B cell (primary cell): ENCODE results near the gene LSM7. TPM values are rescaled to one million over a fixed set of nuclear protein-coding genes. Genes with fewer than 3 reads are reported as not detected.
A peak's percentile ranks its signal among the peaks of the same experiment; 100 is the strongest.

Experiments
- ATAC-seq: fragments of 200-7000 bp; cut with Tn5 transposase; one replicate; pipeline ENCODE4 v1.10.0; 2021; ENCODE audit warnings: low read depth, mild to moderate bottlenecking, moderate number of reproducible peaks, moderate library complexity
- CTCF ChIA-PET: fragments of 350-600 bp; sonication (Branson Sonifier 250); formaldehyde crosslinking; loops from one replicate; lab custom pipeline; 2021; ENCODE audit warnings: antibody characterized with exemption, inconsistent platforms; lab: Charles Lee
- POLR2A ChIA-PET: fragments of 350-600 bp; sonication (Branson Sonifier 250); formaldehyde crosslinking; loops from one replicate; lab custom pipeline; 2021; ENCODE audit warnings: antibody characterized with exemption; lab: Charles Lee
- DNase-seq: peaks from one replicate; pipeline ENCODE4 v3.0.0; 2013
- H2AFZ ChIP-seq: 2 replicates; pipeline ENCODE4 v1.6.1; 2012; ENCODE audit warnings: mild to moderate bottlenecking, low read depth, low read length; ENCODE audit not compliant: insufficient read depth, poor library complexity, severe bottlenecking
- H3K27ac ChIP-seq, 2 donors: 1 replicate in 1 of 2; 2 replicates in 1 of 2; pipeline ENCODE4 v1.5.1; 2012 to 2013; ENCODE audit warnings: low read length in 2 of 2, mild to moderate bottlenecking in 2 of 2, moderate library complexity in 1 of 2
- H3K27me3 ChIP-seq, 4 experiments: fragments of 200-600 bp in 1 of 4; sonication (generic) in 1 of 4; replicated peaks in 1 of 4; 1 replicate in 2 of 4; 2 replicates in 2 of 4; pipeline versions ENCODE4 v1.6.1 to v1.7.0; 2013 to 2016; ENCODE audit warnings: low read length in 3 of 4, mild to moderate bottlenecking in 2 of 4, mixed read lengths in 1 of 4, moderate library complexity in 1 of 4; ENCODE audit not compliant: insufficient read depth in 4 of 4, control insufficient read depth in 3 of 4; ENCODE audit errors: control extremely low read depth in 1 of 4
- H3K36me3 ChIP-seq, 2 experiments: replicated peaks in 1 of 2; 1 replicate in 1 of 2; 2 replicates in 1 of 2; pipeline versions ENCODE4 v1.6.1 to v1.7.1; 2013; ENCODE audit warnings: low read length in 1 of 2; ENCODE audit not compliant: insufficient read depth in 2 of 2, control insufficient read depth in 1 of 2; ENCODE audit errors: control extremely low read depth in 1 of 2, extremely low read depth in 1 of 2
- H3K4me1 ChIP-seq, 2 donors: fragments of 200-600 bp in 1 of 2; sonication (generic) in 1 of 2; 1 replicate in 1 of 2; 2 replicates in 1 of 2; pipeline versions ENCODE4 v1.5.1 to v1.6.1; 2013 to 2017; ENCODE audit warnings: low read length in 2 of 2; ENCODE audit not compliant: control insufficient read depth in 2 of 2, insufficient read depth in 2 of 2
- H3K4me2 ChIP-seq: replicated peaks from 2 replicates; pipeline ENCODE3; 2012; ENCODE audit warnings: mild to moderate bottlenecking, low read depth, low read length; ENCODE audit not compliant: poor library complexity, severe bottlenecking
- H3K4me3 ChIP-seq, 5 experiments: fragments of 200-600 bp in 1 of 5; sonication (generic) in 1 of 5; 1 replicate in 3 of 5; 2 replicates in 2 of 5; pipeline versions ENCODE4 v1.5.1 to v1.7.0; 2011 to 2016; ENCODE audit warnings: low read length in 4 of 5, mild to moderate bottlenecking in 4 of 5, low read depth in 2 of 5, control low read depth in 1 of 5, moderate library complexity in 1 of 5; ENCODE audit not compliant: insufficient read depth in 1 of 5; ENCODE audit errors: control extremely low read depth in 1 of 5, extremely low read depth in 1 of 5
- H3K79me2 ChIP-seq: fragments of 200-600 bp; sonication (generic); one replicate; pipeline ENCODE4 v1.6.0; 2016; ENCODE audit warnings: low read length; ENCODE audit not compliant: control insufficient read depth, insufficient read depth
- H3K9ac ChIP-seq: fragments of 200-600 bp; sonication (generic); 2 replicates; pipeline ENCODE4 v1.6.1; 2017; ENCODE audit warnings: mild to moderate bottlenecking, low read length, moderate library complexity
- H3K9me3 ChIP-seq, 3 donors: one replicate each; pipeline versions ENCODE4 v1.6.1 to v1.7.1; 2013; ENCODE audit warnings: low read length in 2 of 3; ENCODE audit not compliant: control insufficient read depth in 2 of 3, insufficient read depth in 1 of 3; ENCODE audit errors: control extremely low read depth in 1 of 3
- H4K20me1 ChIP-seq: 2 replicates; pipeline ENCODE4 v1.6.0; 2012; ENCODE audit warnings: mild to moderate bottlenecking, low read length; ENCODE audit not compliant: insufficient read depth, control insufficient read depth, poor library complexity, severe bottlenecking
- H3K27ac Mint-ChIP-seq: one replicate; pipeline ENCODE4 v1.8.0; 2021; ENCODE audit warnings: mixed read lengths
- H3K27me3 Mint-ChIP-seq: one replicate; pipeline ENCODE4 v1.8.0; 2021; ENCODE audit warnings: mixed read lengths
- H3K4me1 Mint-ChIP-seq: one replicate; pipeline ENCODE4 v1.8.0; 2021; ENCODE audit warnings: mixed read lengths
- H3K4me3 Mint-ChIP-seq: one replicate; pipeline ENCODE4 v1.8.0; 2021; ENCODE audit warnings: mixed read lengths
- H3K9me3 Mint-ChIP-seq: one replicate; pipeline ENCODE4 v1.8.0; 2022; ENCODE audit warnings: mixed read lengths; ENCODE audit not compliant: insufficient read depth
- EZH2 ChIP-seq: IDR thresholded peaks from 2 replicates; pipeline ENCODE4 v1.6.1; 2012; ENCODE audit warnings: borderline replicate concordance, low read depth, mild to moderate bottlenecking, moderate library complexity, low read length; ENCODE audit not compliant: insufficient read depth, poor library complexity, severe bottlenecking
- WGBS: methylation state at CpG from one replicate; pipeline ENCODE4 v1.1.5; 2013; ENCODE audit warnings: missing lambda C conversion rate; ENCODE audit not compliant: insufficient coverage; 5-methylcytosine and 5-hydroxymethylcytosine counted together
- intact Hi-C: fragments of 100-400 bp; cut with micrococcal nuclease; formaldehyde crosslinking; loops from one replicate; pipeline ENCODE4 v1.10.0; 2022
- polyA plus RNA-seq: library from polyadenylated mRNA; depleted of rRNA; stranded (reverse); fragments of >200 nt; gene quantifications from 2 replicates; pipeline ENCODE4 v1.2.3, GENCODE V29; 2012
- total RNA-seq, 2 donors: library from RNA; stranded (reverse); fragments of 120-200 nt in 1 of 2; gene quantifications; 1 replicate in 1 of 2; 2 replicates in 1 of 2; pipeline versions ENCODE4 v1.2.3 to v1.2.4, GENCODE V29; 2013 to 2022
- TF ChIP-seq, protein P1 (sequence below): fragments of 200-600 bp; IDR thresholded peaks from one replicate; pipeline ENCODE4 v1.8.0; 2022; ENCODE audit warnings: antibody characterized with exemption, mild to moderate bottlenecking

Gene LSM7
- total and polyA plus RNA-seq, 2 donors (not counting 1 experiment from before 2014, with no cell fraction given): 201 to 820 TPM

DNA sequence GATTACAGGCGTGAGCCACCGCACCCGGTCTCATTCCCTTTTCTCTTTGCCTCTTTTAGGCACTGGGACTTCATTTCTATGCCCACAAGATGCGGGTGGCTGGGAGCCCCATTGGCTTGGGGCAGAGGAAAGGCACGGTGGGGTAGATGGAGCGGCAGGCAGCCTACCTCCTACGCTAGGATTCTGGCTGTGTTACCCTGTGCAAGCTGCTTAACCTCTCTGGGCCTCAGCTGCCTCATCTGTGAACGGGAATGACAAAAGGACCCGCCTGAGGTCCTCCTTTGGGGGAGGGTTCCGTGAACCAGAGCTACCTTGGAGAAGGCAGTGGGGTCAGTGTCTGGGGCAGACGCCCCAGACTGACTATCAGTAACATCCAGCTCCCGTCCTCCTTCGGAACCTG lies 11.1 kb downstream of the LSM7 start:
- H3K4me1 Mint-ChIP-seq: peaks cover 51% of the 10 kb centered on the region

More for the DNA sequence above, 11.1 kb downstream of the LSM7 start:
- Histone ChIP-seq H3K4me3 (no peak overlapping the region), H3K4me2 (no peak overlapping the region), H2AFZ (no peak overlapping the region), H3K36me3 (peaks cover 0 to 16% of the 10 kb centered on the region in 2 experiments), H3K9me3 (peaks cover 3 to 20% (median 8%) of the 10 kb centered on the region in 3 donors), H3K79me2 (peaks cover 8% of the 10 kb centered on the region), H3K27ac (no peak overlapping the region), H3K9ac (no peak overlapping the region), H3K4me1 (peaks cover 44 to 53% of the 10 kb centered on the region in 2 donors), H3K27me3 (peaks cover 0 to 7% (median 2%) of the 10 kb centered on the region in 4 experiments), H4K20me1 (no peaks in the 10 kb centered on the region)
- CTCF ChIA-PET: interaction anchor here (1.3 to 2.9 kb wide), 7 partner anchors 15 to 81 kb away, joined by 3 to 43 read pairs (median 9); partner anchors contain the start of genes PLEKHJ1 and SF3A2
- H3K27ac Mint-ChIP-seq: peak overlapping the region; percentile 48
- WGBS: 96% methylated on average over 10 of the region's 13 CpGs
- H3K4me3 Mint-ChIP-seq: no peak overlapping the region
- DNase-seq (no peak), ATAC-seq (no peak)
- POLR2A ChIA-PET: interaction anchor here (0.6 to 5.0 kb wide), 6 partner anchors 10 to 128 kb away, joined by 3 to 35 read pairs (median 10); partner anchors contain the start of genes LINGO3, LSM7 and SPPL2B
- no peaks in the 10 kb centered on the region for H3K27me3 Mint-ChIP-seq
- no peak for TF ChIP-seq EZH2
- TF ChIP-seq, protein P1, sequence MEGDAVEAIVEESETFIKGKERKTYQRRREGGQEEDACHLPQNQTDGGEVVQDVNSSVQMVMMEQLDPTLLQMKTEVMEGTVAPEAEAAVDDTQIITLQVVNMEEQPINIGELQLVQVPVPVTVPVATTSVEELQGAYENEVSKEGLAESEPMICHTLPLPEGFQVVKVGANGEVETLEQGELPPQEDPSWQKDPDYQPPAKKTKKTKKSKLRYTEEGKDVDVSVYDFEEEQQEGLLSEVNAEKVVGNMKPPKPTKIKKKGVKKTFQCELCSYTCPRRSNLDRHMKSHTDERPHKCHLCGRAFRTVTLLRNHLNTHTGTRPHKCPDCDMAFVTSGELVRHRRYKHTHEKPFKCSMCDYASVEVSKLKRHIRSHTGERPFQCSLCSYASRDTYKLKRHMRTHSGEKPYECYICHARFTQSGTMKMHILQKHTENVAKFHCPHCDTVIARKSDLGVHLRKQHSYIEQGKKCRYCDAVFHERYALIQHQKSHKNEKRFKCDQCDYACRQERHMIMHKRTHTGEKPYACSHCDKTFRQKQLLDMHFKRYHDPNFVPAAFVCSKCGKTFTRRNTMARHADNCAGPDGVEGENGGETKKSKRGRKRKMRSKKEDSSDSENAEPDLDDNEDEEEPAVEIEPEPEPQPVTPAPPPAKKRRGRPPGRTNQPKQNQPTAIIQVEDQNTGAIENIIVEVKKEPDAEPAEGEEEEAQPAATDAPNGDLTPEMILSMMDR: no peak
- intact Hi-C loops: loop anchor here (2.0 to 10.0 kb wide), 3 partner anchors 16 to 162 kb away; partner anchors contain the start of gene AP3D1
- H3K9me3 Mint-ChIP-seq: peaks cover 3% of the 10 kb centered on the region
